ENCODE results near the gene FCN1.

- TF ChIP-seq, protein P1, sequence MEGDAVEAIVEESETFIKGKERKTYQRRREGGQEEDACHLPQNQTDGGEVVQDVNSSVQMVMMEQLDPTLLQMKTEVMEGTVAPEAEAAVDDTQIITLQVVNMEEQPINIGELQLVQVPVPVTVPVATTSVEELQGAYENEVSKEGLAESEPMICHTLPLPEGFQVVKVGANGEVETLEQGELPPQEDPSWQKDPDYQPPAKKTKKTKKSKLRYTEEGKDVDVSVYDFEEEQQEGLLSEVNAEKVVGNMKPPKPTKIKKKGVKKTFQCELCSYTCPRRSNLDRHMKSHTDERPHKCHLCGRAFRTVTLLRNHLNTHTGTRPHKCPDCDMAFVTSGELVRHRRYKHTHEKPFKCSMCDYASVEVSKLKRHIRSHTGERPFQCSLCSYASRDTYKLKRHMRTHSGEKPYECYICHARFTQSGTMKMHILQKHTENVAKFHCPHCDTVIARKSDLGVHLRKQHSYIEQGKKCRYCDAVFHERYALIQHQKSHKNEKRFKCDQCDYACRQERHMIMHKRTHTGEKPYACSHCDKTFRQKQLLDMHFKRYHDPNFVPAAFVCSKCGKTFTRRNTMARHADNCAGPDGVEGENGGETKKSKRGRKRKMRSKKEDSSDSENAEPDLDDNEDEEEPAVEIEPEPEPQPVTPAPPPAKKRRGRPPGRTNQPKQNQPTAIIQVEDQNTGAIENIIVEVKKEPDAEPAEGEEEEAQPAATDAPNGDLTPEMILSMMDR (IDR thresholded peaks at IDR 0.05): no peak
- TF ChIP-seq POLR2AphosphoS5 (IDR thresholded peaks at IDR 0.05) (no peak), EP300 (IDR thresholded peaks at IDR 0.05) (no peak), POLR2A (IDR thresholded peaks at IDR 0.05; ENCODE audit: low read depth) (no peak)
These were observed 32.1 kb upstream of the FCN1 start for GRCh38 chr9:134949681-134950385.

All from esophagus muscularis mucosa (tissue), 4 donors.